Astrocyte of the cerebellum (primary cell): ENCODE measurements around the gene PDGFC.

Experiments
- DNase-seq: peaks from one replicate; pipeline ENCODE4 v3.0.0-alpha.2; 2011; ENCODE audit warnings: low read depth
- H3K4me3 ChIP-seq: 2 replicates; pipeline ENCODE4 v1.5.1; 2011; ENCODE audit warnings: mild to moderate bottlenecking, low read depth, low read length, moderate library complexity
- CTCF ChIP-seq: IDR thresholded peaks from 2 replicates; pipeline ENCODE4 v1.5.1; 2012; ENCODE audit warnings: low read length, low read depth, moderate library complexity, mild to moderate bottlenecking; ENCODE audit errors: missing control alignments
- in situ Hi-C: cut with HindIII; loops from 2 replicates; pipeline ENCODE4 v1.10.0; 2017; ENCODE audit warnings: low sequenced_read_pairs

The PDGFC gene

GRCh38 chr4:156795727-156796126 lies 175.9 kb downstream of the PDGFC start:
- no peak overlapping the region for H3K4me3 ChIP-seq
- no peak for DNase-seq
- in situ Hi-C loops = no loop called here
- TF ChIP-seq CTCF = no peak

DNA sequence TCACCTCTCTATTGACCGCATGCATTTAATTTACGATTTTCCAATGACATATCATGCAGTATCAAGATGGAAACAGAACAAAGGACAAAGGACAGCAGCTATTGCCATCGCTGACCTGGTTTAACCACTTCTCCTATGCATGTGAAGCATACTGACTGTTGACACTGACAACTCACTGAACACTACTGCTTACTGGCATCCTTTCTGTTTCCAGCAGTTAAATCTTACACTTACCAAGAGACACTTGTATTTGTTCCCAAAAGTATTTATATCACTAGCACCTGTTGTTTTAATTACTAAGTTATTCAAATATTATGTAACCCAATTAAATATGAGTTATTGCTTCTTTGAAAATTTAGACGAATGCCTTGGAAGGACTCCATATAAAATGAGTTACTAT lies 176.7 kb downstream of the PDGFC start:
- H3K4me3 ChIP-seq = no peak overlapping the region
- in situ Hi-C loops = no loop called here
- TF ChIP-seq CTCF = no peak
- no peak for DNase-seq

DNA sequence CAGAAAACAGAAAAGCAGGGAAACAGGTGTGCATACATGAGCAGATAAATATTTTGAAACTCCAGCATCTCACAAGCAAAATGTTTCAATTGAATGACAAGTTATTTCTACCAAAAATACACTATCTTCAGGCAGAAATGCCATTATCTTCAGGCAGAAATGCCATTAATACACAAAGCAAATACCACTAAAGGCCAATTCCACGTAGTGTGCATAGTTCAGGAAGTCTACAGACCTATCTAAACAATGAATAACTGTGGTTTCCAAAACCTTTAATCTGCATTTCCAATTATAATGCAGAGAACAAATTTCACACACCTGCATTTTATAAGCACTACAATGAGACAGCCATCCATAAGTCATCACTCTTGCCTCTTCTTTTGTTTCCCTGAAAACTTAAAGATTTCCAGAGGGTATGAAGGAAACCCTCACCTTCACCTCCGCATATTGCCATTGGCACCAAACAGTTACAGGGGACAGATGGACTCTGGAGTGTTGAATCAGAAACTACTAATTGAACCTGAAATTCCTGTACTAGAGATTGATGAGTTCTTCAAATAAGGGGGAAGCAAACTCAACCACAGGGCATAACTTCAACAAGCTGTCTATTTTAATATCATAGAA lies 179.0 kb downstream of the PDGFC start:
- in situ Hi-C loops = no loop called here
- no peak for TF ChIP-seq CTCF
- no peak for DNase-seq
- no peak overlapping the region for H3K4me3 ChIP-seq

- H3K4me3 ChIP-seq = no peak overlapping the region
- TF ChIP-seq CTCF = no peak
- in situ Hi-C loops = no loop called here
- DNase-seq = peak; percentile 90
Measured at GRCh38 chr4:156790866-156791265, 180.7 kb downstream of the PDGFC start.

DNA sequence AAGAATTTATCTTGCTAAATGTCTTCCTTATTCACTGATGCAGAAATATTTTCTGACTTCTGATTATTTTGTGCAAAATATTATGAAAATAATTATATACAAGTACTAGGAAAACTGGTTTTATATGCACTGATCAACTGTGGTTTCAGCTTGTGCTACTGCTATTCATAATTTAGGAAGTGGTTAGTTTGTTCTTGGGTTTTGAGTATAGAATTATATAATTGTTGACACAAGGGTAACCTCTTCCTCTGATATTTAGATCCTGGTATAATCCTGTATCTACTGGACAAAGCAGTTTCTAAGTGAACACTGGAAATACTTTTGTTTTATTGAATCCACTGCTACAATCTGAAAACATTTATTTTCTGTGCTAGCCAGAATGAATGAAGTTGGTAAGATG lies 182.8 kb downstream of the PDGFC start:
- no peak for DNase-seq
- TF ChIP-seq CTCF = no peak
- no peak overlapping the region for H3K4me3 ChIP-seq
- in situ Hi-C loops = no loop called here

DNA sequence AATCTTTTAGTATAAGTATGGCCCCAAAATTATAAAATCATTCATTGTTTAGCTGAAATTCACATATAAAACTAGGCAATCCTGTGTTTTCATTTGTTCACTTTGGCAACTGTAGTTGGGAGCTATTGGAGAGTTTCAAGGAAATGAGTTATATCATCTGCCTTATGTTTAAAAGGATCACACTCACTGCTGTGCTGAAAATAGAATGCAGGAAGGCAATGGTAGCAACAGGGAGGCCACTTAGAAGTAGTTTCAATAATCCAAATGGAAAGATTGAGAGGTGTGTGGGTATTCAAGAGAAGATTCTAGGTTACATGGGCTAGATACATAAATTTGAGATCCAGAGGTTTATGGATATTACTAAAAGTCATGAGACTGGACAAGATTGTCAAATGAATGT lies 184.9 kb downstream of the PDGFC start:
- DNase-seq = no peak
- TF ChIP-seq CTCF = no peak
- no peak overlapping the region for H3K4me3 ChIP-seq
- in situ Hi-C loops = no loop called here
